HepG2 (cell line): ENCODE results near the gene LBR. TPM values are rescaled to one million over a fixed set of nuclear protein-coding genes. Genes with fewer than 3 reads are reported as not detected.

Experiments
- ADNP ChIP-seq: sonication (generic); formaldehyde crosslinking; IDR thresholded peaks from 2 replicates; pipeline ENCODE4 v1.4.0; 2020; ENCODE audit warnings: missing genetic modification reagents
- BRCA1 ChIP-seq: sonication (generic); formaldehyde crosslinking; IDR thresholded peaks from 2 replicates; pipeline ENCODE4 v1.4.0; 2020; ENCODE audit warnings: missing genetic modification reagents
- CHCHD3 ChIP-seq: sonication (generic); formaldehyde crosslinking; IDR thresholded peaks from 2 replicates; pipeline ENCODE4 v1.8.0; 2022; ENCODE audit warnings: mild to moderate bottlenecking, missing genetic modification reagents, moderate library complexity
- DMTF1 ChIP-seq: sonication (generic); formaldehyde crosslinking; IDR thresholded peaks from 2 replicates; pipeline ENCODE4 v1.4.0; 2020; ENCODE audit warnings: mild to moderate bottlenecking, missing genetic modification reagents
- HNRNPH1 ChIP-seq: fragments of 200-400 bp; formaldehyde crosslinking; optimal IDR thresholded peaks from 2 replicates; pipeline ENCODE3; 2017; ENCODE audit warnings: mild to moderate bottlenecking, low read depth, low read length
- HNRNPL ChIP-seq: fragments of 200-400 bp; formaldehyde crosslinking; IDR thresholded peaks from 2 replicates; pipeline ENCODE4 v1.6.1; 2017; ENCODE audit warnings: mild to moderate bottlenecking, low read depth, low read length
- MTA1 ChIP-seq: sonication (generic); formaldehyde crosslinking; IDR thresholded peaks from 2 replicates; pipeline ENCODE4 v1.4.0; 2020; ENCODE audit warnings: missing genetic modification reagents, mild to moderate bottlenecking, borderline replicate concordance
- NFE2L1 ChIP-seq: sonication (generic); formaldehyde crosslinking; IDR thresholded peaks from 2 replicates; pipeline ENCODE4 v1.4.0; 2020; ENCODE audit warnings: missing genetic modification reagents, mild to moderate bottlenecking, borderline replicate concordance
- POLR2AphosphoS5 ChIP-seq: IDR thresholded peaks from 2 replicates; pipeline ENCODE4 v1.6.1; 2012; ENCODE audit warnings: low read depth, low read length
- PRDM10 ChIP-seq: sonication (generic); formaldehyde crosslinking; IDR thresholded peaks from 2 replicates; pipeline ENCODE4 v1.4.0; 2020; ENCODE audit warnings: low read depth, missing genetic modification reagents
- RELA ChIP-seq: sonication (generic); formaldehyde crosslinking; IDR thresholded peaks from 2 replicates; pipeline ENCODE4 v1.4.0; 2020; ENCODE audit warnings: missing genetic modification reagents
- TARDBP ChIP-seq: sonication (generic); formaldehyde crosslinking; IDR thresholded peaks from 2 replicates; pipeline ENCODE4 v1.8.0; 2022; ENCODE audit warnings: mild to moderate bottlenecking, missing genetic modification reagents
- ZFP36 ChIP-seq: fragments of 150-350 bp; IDR thresholded peaks from 2 replicates; pipeline ENCODE4 v1.6.1; 2018; ENCODE audit warnings: borderline replicate concordance, low read length, low read depth; ENCODE audit not compliant: partially characterized antibody
- ZNF10 ChIP-seq: sonication (generic); formaldehyde crosslinking; IDR thresholded peaks from 2 replicates; pipeline ENCODE4 v1.4.0; 2020; ENCODE audit warnings: mild to moderate bottlenecking, low read depth, missing genetic modification reagents, borderline replicate concordance
- ZNF101 ChIP-seq: sonication (generic); formaldehyde crosslinking; IDR thresholded peaks from 2 replicates; pipeline ENCODE4 v1.4.0; 2020; ENCODE audit warnings: mild to moderate bottlenecking, low read depth, missing genetic modification reagents, borderline replicate concordance
- ZNF44 ChIP-seq: sonication (generic); formaldehyde crosslinking; IDR thresholded peaks from 2 replicates; pipeline ENCODE4 v1.5.1; 2020; ENCODE audit warnings: mild to moderate bottlenecking, missing genetic modification reagents
- ZNF503 ChIP-seq: sonication (generic); formaldehyde crosslinking; IDR thresholded peaks from 2 replicates; pipeline ENCODE4 v1.4.0; 2020; ENCODE audit warnings: missing genetic modification reagents
- ZNF543 ChIP-seq: sonication (generic); formaldehyde crosslinking; IDR thresholded peaks from 2 replicates; pipeline ENCODE4 v1.4.0; 2020; ENCODE audit warnings: mild to moderate bottlenecking, missing genetic modification reagents
- ZNF607 ChIP-seq: sonication (generic); formaldehyde crosslinking; IDR thresholded peaks from 2 replicates; pipeline ENCODE4 v1.5.1; 2020; ENCODE audit warnings: missing genetic modification reagents, mild to moderate bottlenecking, borderline replicate concordance
- ZNF776 ChIP-seq: sonication (generic); formaldehyde crosslinking; IDR thresholded peaks from 2 replicates; pipeline ENCODE4 v1.4.0; 2020; ENCODE audit warnings: mild to moderate bottlenecking, missing genetic modification reagents
- ZNF83 ChIP-seq: sonication (generic); formaldehyde crosslinking; IDR thresholded peaks from 2 replicates; pipeline ENCODE4 v1.4.0; 2020; ENCODE audit warnings: missing genetic modification reagents, mild to moderate bottlenecking, borderline replicate concordance
- ZSCAN29 ChIP-seq: sonication (generic); formaldehyde crosslinking; conservative IDR thresholded peaks from 2 replicates; pipeline ENCODE4 v1.4.0; 2020; ENCODE audit warnings: mild to moderate bottlenecking, missing genetic modification reagents
- polyA plus RNA-seq, 8 experiments: library from polyadenylated mRNA; depleted of rRNA in 3 of 8; stranded (reverse) in 7 of 8; unstranded in 1 of 8; fragments of >200 nt; fragmentation: Illumina TruSeq in 4 of 8; extraction: Trizol in 4 of 8; gene quantifications; 2 replicates each; pipeline versions ENCODE4 v1.2.1 to v1.2.3, GENCODE V29; 2011 to 2016; ENCODE audit warnings: low read depth in 4 of 8, missing spikeins in 1 of 8, mixed read lengths in 1 of 8; ENCODE audit not compliant: insufficient read depth in 1 of 8
- total RNA-seq, 5 experiments: library from RNA; depleted of rRNA; stranded (reverse); fragments of >200 nt; fragmentation: Illumina TruSeq; extraction: Trizol; gene quantifications; 2 replicates each; pipeline ENCODE4 v1.2.3, GENCODE V29; 2016; ENCODE audit warnings: low read depth in 1 of 5

LBR gene
- total and polyA plus RNA-seq, 2 of the 13 experiments (the other 11 are each of a cell fraction or from before 2014, with no cell fraction given) = 38.9 to 76.7 TPM

- TF ChIP-seq HNRNPH1 = no peak
- TF ChIP-seq DMTF1 (CRISPR knock-in tag) = no peak
- no peak for TF ChIP-seq TARDBP
- TF ChIP-seq ZNF776 (CRISPR knock-in tag) = no peak
- no peak for TF ChIP-seq ZNF44 (CRISPR knock-in tag)
- TF ChIP-seq RELA (CRISPR knock-in tag) = no peak
- TF ChIP-seq ZSCAN29 (CRISPR knock-in tag) = no peak
- no peak for TF ChIP-seq ZNF83 (CRISPR knock-in tag)
- TF ChIP-seq BRCA1 (CRISPR knock-in tag) = no peak
- no peak for TF ChIP-seq ADNP (CRISPR knock-in tag)
- no peak for TF ChIP-seq ZNF101 (CRISPR knock-in tag)
- TF ChIP-seq ZFP36 = no peak
- TF ChIP-seq HNRNPL = no peak
- TF ChIP-seq POLR2AphosphoS5 = peak; percentile 69; the same call in 1 of the 2 replicates
- no peak for TF ChIP-seq PRDM10 (CRISPR knock-in tag)
- no peak for TF ChIP-seq CHCHD3 (CRISPR knock-in tag)
- no peak for TF ChIP-seq ZNF543 (CRISPR knock-in tag)
- TF ChIP-seq ZNF10 (CRISPR knock-in tag) = no peak
- TF ChIP-seq NFE2L1 (CRISPR knock-in tag) = no peak
- TF ChIP-seq ZNF607 (CRISPR knock-in tag) = no peak
- TF ChIP-seq MTA1 = no peak
- TF ChIP-seq ZNF503 (CRISPR knock-in tag) = no peak
Observed at GRCh38 chr1:225441314-225442122, 13.7 kb upstream of the LBR start (continued).
